A549 (cell line): Measurements from ENCODE around the gene BNC2.

Source experiments
- CEBPB ChIP-seq, 2 experiments: fragments of >200 bp in 1 of 2; sonication (Bioruptor Twin) in 1 of 2; formaldehyde crosslinking in 1 of 2; IDR thresholded peaks; 2 replicates each; pipeline ENCODE4 v1.6.1; 2012 to 2016
- HOXA7 ChIP-seq: fragments of 250-450 bp; sonication (Bioruptor Pico); IDR thresholded peaks from 2 replicates; pipeline ENCODE4 v1.5.0; 2020; ENCODE audit warnings: mild to moderate bottlenecking, moderate library complexity
- MAZ ChIP-seq: fragments of 150-350 bp; IDR thresholded peaks from 2 replicates; pipeline ENCODE4 v1.6.1; 2014; ENCODE audit warnings: antibody characterized with exemption, low read depth, low read length, borderline replicate concordance
- POLR2A ChIP-seq: IDR thresholded peaks from 2 replicates; pipeline ENCODE4 v1.6.1; 2012; ENCODE audit warnings: mild to moderate bottlenecking, low read length
- RAD21 ChIP-seq, 2 experiments: fragments of >200 bp in 1 of 2; sonication (Bioruptor Twin) in 1 of 2; formaldehyde crosslinking in 1 of 2; IDR thresholded peaks in 1 of 2; conservative IDR thresholded peaks in 1 of 2; 2 replicates in 1 of 2; 3 replicates in 1 of 2; pipeline ENCODE4 v1.6.1; 2012 to 2018; ENCODE audit warnings: inconsistent platforms in 1 of 2
- ZC3H11A ChIP-seq: fragments of 450-650 bp; IDR thresholded peaks from 2 replicates; pipeline ENCODE4 v1.6.1; 2014; ENCODE audit warnings: antibody characterized with exemption, mild to moderate bottlenecking
- TF ChIP-seq, protein P1 (sequence below): fragments of >200 bp; sonication (Bioruptor Twin); formaldehyde crosslinking; IDR thresholded peaks from 3 replicates; pipeline ENCODE4 v1.5.1; 2016
- TF ChIP-seq, protein P2 (sequence below): fragments of 450-650 bp; IDR thresholded peaks from 2 replicates; pipeline ENCODE4 v1.6.1; 2014; ENCODE audit warnings: antibody characterized with exemption
- TF ChIP-seq, protein P3 (sequence below): IDR thresholded peaks from 2 replicates; pipeline ENCODE4 v1.6.1; 2012

DNA sequence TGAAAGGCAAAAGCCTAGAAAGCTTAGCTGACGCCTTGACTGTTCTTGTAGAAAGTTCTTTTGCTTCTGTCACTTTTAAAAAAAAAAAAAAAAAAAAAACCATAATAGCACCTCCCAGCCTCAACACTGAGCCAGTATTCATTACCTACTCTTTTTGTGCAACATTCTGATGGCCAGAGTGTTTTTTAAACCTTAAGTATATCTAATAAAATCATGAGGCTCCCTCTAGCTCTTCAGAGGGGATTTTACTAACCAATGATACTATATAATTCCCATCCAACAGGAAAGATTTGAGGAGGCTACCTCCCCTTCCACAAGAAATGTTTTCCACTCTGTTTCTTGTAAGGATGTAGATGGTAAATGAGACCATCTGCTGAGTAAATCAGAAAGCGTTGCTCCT is 3.9 kb downstream of the BNC2 start:
- TF ChIP-seq POLR2A (no peak), HOXA7 (CRISPR knock-in tag) (no peak), CEBPB (IDR thresholded peaks at IDR 0.05) (no peak), RAD21 (conservative IDR thresholded peaks at IDR 0.05 in 1 of 2, IDR thresholded peaks at IDR 0.05 in 1 of 2) (peak in 1 of 2 experiments; percentile 1; a peak in 1 of 5 replicates), MAZ (no peak), ZC3H11A (no peak)
- TF ChIP-seq, protein P1, sequence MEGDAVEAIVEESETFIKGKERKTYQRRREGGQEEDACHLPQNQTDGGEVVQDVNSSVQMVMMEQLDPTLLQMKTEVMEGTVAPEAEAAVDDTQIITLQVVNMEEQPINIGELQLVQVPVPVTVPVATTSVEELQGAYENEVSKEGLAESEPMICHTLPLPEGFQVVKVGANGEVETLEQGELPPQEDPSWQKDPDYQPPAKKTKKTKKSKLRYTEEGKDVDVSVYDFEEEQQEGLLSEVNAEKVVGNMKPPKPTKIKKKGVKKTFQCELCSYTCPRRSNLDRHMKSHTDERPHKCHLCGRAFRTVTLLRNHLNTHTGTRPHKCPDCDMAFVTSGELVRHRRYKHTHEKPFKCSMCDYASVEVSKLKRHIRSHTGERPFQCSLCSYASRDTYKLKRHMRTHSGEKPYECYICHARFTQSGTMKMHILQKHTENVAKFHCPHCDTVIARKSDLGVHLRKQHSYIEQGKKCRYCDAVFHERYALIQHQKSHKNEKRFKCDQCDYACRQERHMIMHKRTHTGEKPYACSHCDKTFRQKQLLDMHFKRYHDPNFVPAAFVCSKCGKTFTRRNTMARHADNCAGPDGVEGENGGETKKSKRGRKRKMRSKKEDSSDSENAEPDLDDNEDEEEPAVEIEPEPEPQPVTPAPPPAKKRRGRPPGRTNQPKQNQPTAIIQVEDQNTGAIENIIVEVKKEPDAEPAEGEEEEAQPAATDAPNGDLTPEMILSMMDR: no peak
- TF ChIP-seq, protein P2, sequence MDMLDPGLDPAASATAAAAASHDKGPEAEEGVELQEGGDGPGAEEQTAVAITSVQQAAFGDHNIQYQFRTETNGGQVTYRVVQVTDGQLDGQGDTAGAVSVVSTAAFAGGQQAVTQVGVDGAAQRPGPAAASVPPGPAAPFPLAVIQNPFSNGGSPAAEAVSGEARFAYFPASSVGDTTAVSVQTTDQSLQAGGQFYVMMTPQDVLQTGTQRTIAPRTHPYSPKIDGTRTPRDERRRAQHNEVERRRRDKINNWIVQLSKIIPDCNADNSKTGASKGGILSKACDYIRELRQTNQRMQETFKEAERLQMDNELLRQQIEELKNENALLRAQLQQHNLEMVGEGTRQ: no peak
- TF ChIP-seq, protein P3, sequence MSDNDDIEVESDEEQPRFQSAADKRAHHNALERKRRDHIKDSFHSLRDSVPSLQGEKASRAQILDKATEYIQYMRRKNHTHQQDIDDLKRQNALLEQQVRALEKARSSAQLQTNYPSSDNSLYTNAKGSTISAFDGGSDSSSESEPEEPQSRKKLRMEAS: no peak
